B cell (primary cell): ENCODE data around the gene PYGO2. TPM values are rescaled to one million over a fixed set of nuclear protein-coding genes. Genes with fewer than 3 reads are reported as not detected.
"Not testable (repeated sequence)": the region's sequence is repeated elsewhere in the genome, so short reads cannot be mapped to it uniquely, and the experiment has no call there.

ENCODE experiments used
- ATAC-seq: fragments of 200-7000 bp; cut with Tn5 transposase; one replicate; pipeline ENCODE4 v1.10.0; 2021; ENCODE audit warnings: low read depth, mild to moderate bottlenecking, moderate number of reproducible peaks, moderate library complexity
- CTCF ChIA-PET: fragments of 350-600 bp; sonication (Branson Sonifier 250); formaldehyde crosslinking; loops from one replicate; lab custom pipeline; 2021; ENCODE audit warnings: antibody characterized with exemption, inconsistent platforms; lab: Charles Lee
- POLR2A ChIA-PET: fragments of 350-600 bp; sonication (Branson Sonifier 250); formaldehyde crosslinking; loops from one replicate; lab custom pipeline; 2021; ENCODE audit warnings: antibody characterized with exemption; lab: Charles Lee
- DNase-seq: peaks from one replicate; pipeline ENCODE4 v3.0.0; 2013
- H2AFZ ChIP-seq: 2 replicates; pipeline ENCODE4 v1.6.1; 2012; ENCODE audit warnings: mild to moderate bottlenecking, low read depth, low read length; ENCODE audit not compliant: insufficient read depth, poor library complexity, severe bottlenecking
- H3K27ac ChIP-seq, 2 donors: 1 replicate in 1 of 2; 2 replicates in 1 of 2; pipeline ENCODE4 v1.5.1; 2012 to 2013; ENCODE audit warnings: low read length in 2 of 2, mild to moderate bottlenecking in 2 of 2, moderate library complexity in 1 of 2
- H3K27me3 ChIP-seq, 4 experiments: fragments of 200-600 bp in 1 of 4; sonication (generic) in 1 of 4; replicated peaks in 1 of 4; 1 replicate in 2 of 4; 2 replicates in 2 of 4; pipeline versions ENCODE4 v1.6.1 to v1.7.0; 2013 to 2016; ENCODE audit warnings: low read length in 3 of 4, mild to moderate bottlenecking in 2 of 4, mixed read lengths in 1 of 4, moderate library complexity in 1 of 4; ENCODE audit not compliant: insufficient read depth in 4 of 4, control insufficient read depth in 3 of 4; ENCODE audit errors: control extremely low read depth in 1 of 4
- H3K36me3 ChIP-seq, 2 experiments: replicated peaks in 1 of 2; 1 replicate in 1 of 2; 2 replicates in 1 of 2; pipeline versions ENCODE4 v1.6.1 to v1.7.1; 2013; ENCODE audit warnings: low read length in 1 of 2; ENCODE audit not compliant: insufficient read depth in 2 of 2, control insufficient read depth in 1 of 2; ENCODE audit errors: control extremely low read depth in 1 of 2, extremely low read depth in 1 of 2
- H3K4me1 ChIP-seq, 2 donors: fragments of 200-600 bp in 1 of 2; sonication (generic) in 1 of 2; 1 replicate in 1 of 2; 2 replicates in 1 of 2; pipeline versions ENCODE4 v1.5.1 to v1.6.1; 2013 to 2017; ENCODE audit warnings: low read length in 2 of 2; ENCODE audit not compliant: control insufficient read depth in 2 of 2, insufficient read depth in 2 of 2
- H3K4me2 ChIP-seq: replicated peaks from 2 replicates; pipeline ENCODE3; 2012; ENCODE audit warnings: mild to moderate bottlenecking, low read depth, low read length; ENCODE audit not compliant: poor library complexity, severe bottlenecking
- H3K4me3 ChIP-seq, 5 experiments: fragments of 200-600 bp in 1 of 5; sonication (generic) in 1 of 5; 1 replicate in 3 of 5; 2 replicates in 2 of 5; pipeline versions ENCODE4 v1.5.1 to v1.7.0; 2011 to 2016; ENCODE audit warnings: low read length in 4 of 5, mild to moderate bottlenecking in 4 of 5, low read depth in 2 of 5, control low read depth in 1 of 5, moderate library complexity in 1 of 5; ENCODE audit not compliant: insufficient read depth in 1 of 5; ENCODE audit errors: control extremely low read depth in 1 of 5, extremely low read depth in 1 of 5
- H3K79me2 ChIP-seq: fragments of 200-600 bp; sonication (generic); one replicate; pipeline ENCODE4 v1.6.0; 2016; ENCODE audit warnings: low read length; ENCODE audit not compliant: control insufficient read depth, insufficient read depth
- H3K9ac ChIP-seq: fragments of 200-600 bp; sonication (generic); 2 replicates; pipeline ENCODE4 v1.6.1; 2017; ENCODE audit warnings: mild to moderate bottlenecking, low read length, moderate library complexity
- H3K9me3 ChIP-seq, 3 donors: one replicate each; pipeline versions ENCODE4 v1.6.1 to v1.7.1; 2013; ENCODE audit warnings: low read length in 2 of 3; ENCODE audit not compliant: control insufficient read depth in 2 of 3, insufficient read depth in 1 of 3; ENCODE audit errors: control extremely low read depth in 1 of 3
- H4K20me1 ChIP-seq: 2 replicates; pipeline ENCODE4 v1.6.0; 2012; ENCODE audit warnings: mild to moderate bottlenecking, low read length; ENCODE audit not compliant: insufficient read depth, control insufficient read depth, poor library complexity, severe bottlenecking
- H3K27ac Mint-ChIP-seq: one replicate; pipeline ENCODE4 v1.8.0; 2021; ENCODE audit warnings: mixed read lengths
- H3K27me3 Mint-ChIP-seq: one replicate; pipeline ENCODE4 v1.8.0; 2021; ENCODE audit warnings: mixed read lengths
- H3K4me1 Mint-ChIP-seq: one replicate; pipeline ENCODE4 v1.8.0; 2021; ENCODE audit warnings: mixed read lengths
- H3K4me3 Mint-ChIP-seq: one replicate; pipeline ENCODE4 v1.8.0; 2021; ENCODE audit warnings: mixed read lengths
- H3K9me3 Mint-ChIP-seq: one replicate; pipeline ENCODE4 v1.8.0; 2022; ENCODE audit warnings: mixed read lengths; ENCODE audit not compliant: insufficient read depth
- EZH2 ChIP-seq: IDR thresholded peaks from 2 replicates; pipeline ENCODE4 v1.6.1; 2012; ENCODE audit warnings: borderline replicate concordance, low read depth, mild to moderate bottlenecking, moderate library complexity, low read length; ENCODE audit not compliant: insufficient read depth, poor library complexity, severe bottlenecking
- WGBS: methylation state at CpG from one replicate; pipeline ENCODE4 v1.1.5; 2013; ENCODE audit warnings: missing lambda C conversion rate; ENCODE audit not compliant: insufficient coverage; 5-methylcytosine and 5-hydroxymethylcytosine counted together
- intact Hi-C: fragments of 100-400 bp; cut with micrococcal nuclease; formaldehyde crosslinking; loops from one replicate; pipeline ENCODE4 v1.10.0; 2022
- polyA plus RNA-seq: library from polyadenylated mRNA; depleted of rRNA; stranded (reverse); fragments of >200 nt; gene quantifications from 2 replicates; pipeline ENCODE4 v1.2.3, GENCODE V29; 2012
- total RNA-seq, 2 donors: library from RNA; stranded (reverse); fragments of 120-200 nt in 1 of 2; gene quantifications; 1 replicate in 1 of 2; 2 replicates in 1 of 2; pipeline versions ENCODE4 v1.2.3 to v1.2.4, GENCODE V29; 2013 to 2022
- TF ChIP-seq, protein P1 (sequence below): fragments of 200-600 bp; IDR thresholded peaks from one replicate; pipeline ENCODE4 v1.8.0; 2022; ENCODE audit warnings: antibody characterized with exemption, mild to moderate bottlenecking

PYGO2 gene
- total and polyA plus RNA-seq, 2 donors (not counting 1 experiment from before 2014, with no cell fraction given) = 22.2 to 52.7 TPM

DNA sequence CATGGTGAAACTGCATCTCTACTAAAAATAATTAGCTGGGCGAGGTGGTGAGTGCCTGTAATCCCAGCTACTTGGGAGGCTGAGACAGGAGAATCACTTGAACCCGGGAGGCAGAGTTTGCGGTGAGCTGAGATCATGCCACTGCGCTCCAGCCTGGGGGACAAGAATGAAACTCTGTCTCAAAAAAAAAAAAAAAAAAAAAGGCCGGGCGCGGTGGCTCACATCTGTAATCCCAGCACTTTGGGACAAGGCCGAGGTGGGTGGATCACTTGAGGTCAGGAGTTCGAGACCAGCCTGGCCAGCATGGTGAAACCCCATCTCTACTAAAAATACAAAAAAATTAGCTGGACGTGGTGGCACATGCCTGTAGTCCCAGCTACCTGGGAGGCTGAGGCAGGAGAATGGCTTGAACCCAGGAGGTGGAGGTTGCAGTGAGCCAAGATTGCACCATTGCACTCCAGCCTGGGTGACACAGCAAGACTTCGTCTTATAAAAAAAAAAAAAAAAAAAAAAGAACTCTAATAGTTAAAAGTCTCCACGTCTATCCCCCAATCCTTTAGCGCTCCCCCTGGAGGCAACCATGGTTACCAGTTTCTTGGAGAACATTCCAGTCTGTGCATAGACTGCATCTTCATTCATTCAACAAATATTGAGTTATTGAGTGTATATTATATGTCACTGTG lies 33.9 kb upstream of the PYGO2 start:
- H3K79me2 ChIP-seq, H3K27ac ChIP-seq, H4K20me1 ChIP-seq, H3K4me3 Mint-ChIP-seq, H3K4me2 ChIP-seq, H3K27me3 ChIP-seq, H3K4me3 ChIP-seq, H3K27me3 Mint-ChIP-seq, ATAC-seq, H3K9me3 ChIP-seq, H3K27ac Mint-ChIP-seq, H3K9me3 Mint-ChIP-seq, H3K9ac ChIP-seq, intact Hi-C loops, H2AFZ ChIP-seq: not testable (repeated sequence)
- ChIA-PET POLR2A (interaction anchor here (0.7 to 1.4 kb wide), 6 partner anchors 12 to 385 kb away, joined by 3 to 8 read pairs (median 6); partner anchors contain the start of gene FLAD1), CTCF (interaction anchor here (0.7 to 18.4 kb wide), 8 partner anchors 12 to 174 kb away, joined by 3 to 295 read pairs (median 4); partner anchors contain the start of genes FLAD1 and PMVK)
- H3K4me1 ChIP-seq = peaks cover 11 to 17% of the 10 kb centered on the region in 2 donors
- no CpG with 5 or more reads among the region's 13 CpGs for WGBS
- H3K36me3 ChIP-seq = peaks cover 0 to 11% of the 10 kb centered on the region in 2 experiments
- peaks cover 23% of the 10 kb centered on the region for H3K4me1 Mint-ChIP-seq
- DNase-seq = peak; percentile 22

DNA sequence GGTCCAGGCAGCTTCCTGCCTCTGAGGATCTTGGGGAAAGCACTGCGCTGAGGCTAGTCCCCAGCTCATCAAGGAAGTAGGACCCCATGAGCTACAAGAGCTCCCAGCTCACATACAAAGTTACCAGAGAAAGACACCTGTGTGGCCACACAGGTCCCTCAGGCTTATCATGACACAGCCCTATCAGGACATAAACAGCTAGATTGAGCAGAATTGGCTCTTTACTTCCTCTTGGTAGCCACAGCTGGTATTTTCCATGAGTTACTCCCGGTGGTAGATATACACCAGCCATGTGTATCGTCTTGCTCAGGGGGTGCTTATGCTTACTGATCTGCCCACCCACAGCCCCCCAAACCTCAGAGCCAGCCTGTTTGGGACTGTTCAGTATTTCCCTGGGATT lies 33.0 kb upstream of the PYGO2 start:
- peaks cover 18% of the 10 kb centered on the region for H3K4me1 Mint-ChIP-seq
- TF ChIP-seq, protein P1, sequence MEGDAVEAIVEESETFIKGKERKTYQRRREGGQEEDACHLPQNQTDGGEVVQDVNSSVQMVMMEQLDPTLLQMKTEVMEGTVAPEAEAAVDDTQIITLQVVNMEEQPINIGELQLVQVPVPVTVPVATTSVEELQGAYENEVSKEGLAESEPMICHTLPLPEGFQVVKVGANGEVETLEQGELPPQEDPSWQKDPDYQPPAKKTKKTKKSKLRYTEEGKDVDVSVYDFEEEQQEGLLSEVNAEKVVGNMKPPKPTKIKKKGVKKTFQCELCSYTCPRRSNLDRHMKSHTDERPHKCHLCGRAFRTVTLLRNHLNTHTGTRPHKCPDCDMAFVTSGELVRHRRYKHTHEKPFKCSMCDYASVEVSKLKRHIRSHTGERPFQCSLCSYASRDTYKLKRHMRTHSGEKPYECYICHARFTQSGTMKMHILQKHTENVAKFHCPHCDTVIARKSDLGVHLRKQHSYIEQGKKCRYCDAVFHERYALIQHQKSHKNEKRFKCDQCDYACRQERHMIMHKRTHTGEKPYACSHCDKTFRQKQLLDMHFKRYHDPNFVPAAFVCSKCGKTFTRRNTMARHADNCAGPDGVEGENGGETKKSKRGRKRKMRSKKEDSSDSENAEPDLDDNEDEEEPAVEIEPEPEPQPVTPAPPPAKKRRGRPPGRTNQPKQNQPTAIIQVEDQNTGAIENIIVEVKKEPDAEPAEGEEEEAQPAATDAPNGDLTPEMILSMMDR = no peak
- no peak for TF ChIP-seq EZH2
- Histone ChIP-seq H3K9me3 (no peaks in the 10 kb centered on the region), H3K4me2 (no peak overlapping the region), H4K20me1 (peaks cover 9% of the 10 kb centered on the region), H3K4me3 (no peak overlapping the region), H2AFZ (no peak overlapping the region), H3K27me3 (no peaks in the 10 kb centered on the region), H3K36me3 (peaks cover 0 to 19% of the 10 kb centered on the region in 2 experiments), H3K79me2 (peaks cover 5% of the 10 kb centered on the region), H3K4me1 (peaks cover 6 to 10% of the 10 kb centered on the region in 2 donors), H3K9ac (no peak overlapping the region), H3K27ac (no peak overlapping the region)
- DNase-seq = no peak
- intact Hi-C loops = no loop called here
- WGBS = 20% methylated on average over 3 of the region's 3 CpGs
- ChIA-PET POLR2A (interaction anchor here (0.7 to 1.4 kb wide), 4 partner anchors 11 to 384 kb away, joined by 3 to 7 read pairs (median 6); partner anchors contain the start of gene FLAD1), CTCF (interaction anchor here (0.9 to 18.4 kb wide), 6 partner anchors 11 to 56 kb away, joined by 4 to 295 read pairs (median 6); partner anchors contain the start of genes ADAM15 and FLAD1)
- peak overlapping the region; percentile 34 for H3K27ac Mint-ChIP-seq
- H3K4me3 Mint-ChIP-seq = no peak overlapping the region
- no peaks in the 10 kb centered on the region for H3K9me3 Mint-ChIP-seq
- no peak for ATAC-seq
- no peaks in the 10 kb centered on the region for H3K27me3 Mint-ChIP-seq
